AG09309 (cell line): Measurements from ENCODE around the gene MAP1B.
"Not testable (repeated sequence)": the region's sequence is repeated elsewhere in the genome, so short reads cannot be mapped to it uniquely, and the experiment has no call there.

Experiments
- DNase-seq: peaks from one replicate; pipeline ENCODE4 v3.0.0-alpha.2; 2010; ENCODE audit warnings: low read depth
- H3K4me3 ChIP-seq: 2 replicates; pipeline ENCODE4 v1.5.1; 2011; ENCODE audit warnings: mild to moderate bottlenecking, low read depth, low read length, moderate library complexity; ENCODE audit not compliant: control insufficient read depth
- CTCF ChIP-seq: IDR thresholded peaks from 2 replicates; pipeline ENCODE4 v1.5.1; 2011; ENCODE audit warnings: mild to moderate bottlenecking, low read depth, low read length, inconsistent platforms; ENCODE audit not compliant: insufficient read depth, control insufficient read depth; ENCODE audit errors: missing control alignments

The MAP1B gene

GRCh38 chr5:72161951-72162350 is 54.7 kb downstream of the MAP1B start:
- TF ChIP-seq CTCF, result no peak
- H3K4me3 ChIP-seq, result no peak overlapping the region
- no peak for DNase-seq

GRCh38 chr5:72163349-72163983 is 56.2 kb downstream of the MAP1B start:
- no peak overlapping the region for H3K4me3 ChIP-seq
- no peak for TF ChIP-seq CTCF
- DNase-seq, result no peak

- no peak overlapping the region for H3K4me3 ChIP-seq
- no peak for TF ChIP-seq CTCF
- DNase-seq, result no peak
Measured at GRCh38 chr5:72166070-72166979, 59.0 kb downstream of the MAP1B start.

GRCh38 chr5:72167257-72167656 is 60.0 kb downstream of the MAP1B start:
- TF ChIP-seq CTCF, result no peak
- H3K4me3 ChIP-seq, result no peak overlapping the region
- DNase-seq, result no peak

GRCh38 chr5:72167804-72168203 is 60.5 kb downstream of the MAP1B start:
- TF ChIP-seq CTCF, result no peak
- no peak for DNase-seq
- no peak overlapping the region for H3K4me3 ChIP-seq

GRCh38 chr5:72170101-72170500 is 62.8 kb downstream of the MAP1B start:
- no peak overlapping the region for H3K4me3 ChIP-seq
- no peak for TF ChIP-seq CTCF
- DNase-seq, result no peak

GRCh38 chr5:72171181-72171580 is 63.9 kb downstream of the MAP1B start:
- not testable (repeated sequence) for DNase-seq, H3K4me3 ChIP-seq
